HS-27A (cell line): ENCODE results near the gene TOMM5.

ENCODE experiments used
- DNase-seq: peaks from one replicate; pipeline ENCODE4 v3.0.0-alpha.2; 2012; ENCODE audit warnings: low read depth, missing footprints

The TOMM5 gene

DNA sequence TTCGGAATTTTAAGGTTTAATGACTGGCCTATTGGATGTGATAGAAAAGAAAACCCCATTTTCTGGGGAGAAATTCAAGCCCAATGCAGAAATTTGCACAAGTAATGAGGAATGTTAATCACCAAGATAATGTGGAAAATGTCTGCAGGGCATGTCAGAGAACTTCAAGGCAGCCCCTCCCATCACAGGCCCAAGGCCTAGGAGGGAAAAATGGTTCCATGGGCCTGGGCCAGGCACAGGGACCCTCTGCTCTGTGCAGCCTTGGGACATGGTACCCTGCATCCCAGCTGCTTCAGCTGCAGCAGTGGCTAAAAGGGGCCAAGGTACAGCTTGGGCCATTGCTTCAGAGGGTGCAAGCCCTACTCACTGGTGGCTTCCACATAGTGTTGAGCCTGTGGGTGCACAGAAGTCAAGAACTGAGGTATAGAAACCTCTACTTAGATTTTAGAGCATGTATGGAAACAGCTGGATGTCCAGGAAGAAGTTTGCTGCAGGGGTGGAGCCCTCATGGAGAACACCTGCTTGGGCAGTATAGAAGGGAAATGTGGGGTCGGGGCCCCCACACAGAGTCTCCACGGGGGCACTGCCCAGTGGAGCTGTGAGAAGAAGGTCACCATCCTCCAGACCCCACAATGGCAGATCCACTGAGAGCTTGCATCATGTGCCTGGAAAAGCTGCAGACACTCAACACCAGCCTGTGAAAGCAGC, 28.4 kb downstream of the TOMM5 start:
- DNase-seq, result no peak

DNA sequence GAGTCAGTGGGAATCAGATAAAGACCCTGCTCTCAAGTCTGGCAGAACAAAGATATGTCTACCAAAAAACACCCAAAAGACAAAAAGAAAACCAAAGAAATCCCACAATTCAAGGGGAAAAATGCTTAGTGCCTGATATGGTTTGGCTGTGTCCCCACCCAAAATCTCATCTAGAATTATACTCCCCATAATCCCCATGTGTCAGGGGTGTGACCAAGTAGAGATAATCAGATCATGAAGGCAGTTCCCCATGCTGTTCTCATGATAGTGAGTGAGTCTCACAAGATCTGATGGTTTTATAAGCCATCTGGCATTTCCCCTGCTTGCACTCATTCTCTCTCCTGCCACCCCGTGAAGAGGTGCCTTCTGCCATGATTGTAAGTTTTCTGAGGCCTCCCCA, 29.6 kb downstream of the TOMM5 start:
- DNase-seq, result no peak

DNA sequence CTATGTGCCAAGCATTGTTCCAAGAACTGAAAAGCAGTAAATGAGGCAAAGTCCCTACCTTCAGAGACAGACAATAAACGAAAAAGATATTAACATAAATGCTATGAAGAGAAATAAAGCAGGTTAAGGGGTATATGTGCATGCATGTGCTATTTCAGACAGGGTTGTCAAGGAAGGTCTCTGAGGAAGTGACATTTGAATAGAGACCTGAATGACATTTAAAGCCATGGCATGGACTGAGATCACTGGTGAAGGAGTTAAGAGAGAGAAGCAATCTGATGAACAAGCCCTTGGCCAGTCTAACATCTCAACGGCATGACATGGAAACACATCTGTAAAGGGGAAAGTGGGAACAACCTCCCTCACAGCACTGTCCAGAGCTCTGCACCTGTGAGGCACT, 30.7 kb downstream of the TOMM5 start:
- no peak for DNase-seq

DNA sequence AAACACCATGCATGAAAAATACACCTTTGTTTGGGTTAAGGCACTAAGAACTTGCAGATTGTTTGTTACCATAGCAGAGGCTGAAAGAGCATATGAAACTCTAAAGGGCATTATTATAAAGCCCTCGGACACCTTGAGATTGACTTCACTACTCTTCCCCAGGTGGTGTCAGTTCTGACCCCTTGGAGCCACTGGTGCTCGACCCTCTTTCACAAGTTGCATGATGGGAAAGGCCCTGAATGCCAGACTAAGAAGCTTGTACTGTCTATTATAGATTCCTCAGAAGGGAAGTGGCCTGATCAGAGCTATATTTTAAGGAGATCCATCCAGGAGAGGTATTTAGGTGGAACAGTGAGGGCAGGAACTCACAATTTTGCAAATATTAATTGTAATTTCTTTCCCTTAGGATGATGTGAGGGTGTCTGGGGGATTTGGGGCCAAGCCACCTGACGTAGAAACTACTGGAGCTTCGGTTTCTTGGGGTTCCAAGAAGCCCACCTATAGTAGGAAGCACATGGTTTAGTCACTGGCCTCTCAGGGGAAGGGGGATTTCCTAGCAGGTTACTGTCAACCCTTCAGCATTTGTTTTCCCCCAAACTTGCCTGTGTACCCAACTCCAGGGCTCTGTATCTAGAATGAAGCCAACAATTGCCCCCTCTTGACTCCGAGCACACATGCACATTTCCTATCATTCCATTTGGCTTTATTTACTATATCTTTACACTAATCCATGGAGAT, 32.4 kb downstream of the TOMM5 start:
- no peak for DNase-seq

DNA sequence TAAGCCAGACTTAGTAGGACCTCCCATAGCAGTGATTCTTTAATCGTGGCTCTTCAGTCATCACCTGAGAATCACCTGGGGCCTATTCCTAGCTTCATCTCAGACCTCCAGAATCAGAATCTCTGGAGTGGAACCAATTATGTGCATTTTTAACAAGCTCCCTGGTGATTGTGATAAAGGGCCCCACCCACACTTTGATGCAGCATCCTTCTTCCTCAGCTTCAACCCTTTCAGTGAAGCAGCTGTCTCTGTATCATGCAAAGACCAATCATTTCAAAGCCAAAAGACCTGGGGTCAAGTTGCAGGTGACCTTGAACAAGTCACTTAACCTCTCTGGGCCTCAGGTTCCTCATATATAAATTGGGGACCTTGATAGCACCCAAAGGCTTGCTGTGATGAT, 33.3 kb downstream of the TOMM5 start:
- no peak for DNase-seq

DNA sequence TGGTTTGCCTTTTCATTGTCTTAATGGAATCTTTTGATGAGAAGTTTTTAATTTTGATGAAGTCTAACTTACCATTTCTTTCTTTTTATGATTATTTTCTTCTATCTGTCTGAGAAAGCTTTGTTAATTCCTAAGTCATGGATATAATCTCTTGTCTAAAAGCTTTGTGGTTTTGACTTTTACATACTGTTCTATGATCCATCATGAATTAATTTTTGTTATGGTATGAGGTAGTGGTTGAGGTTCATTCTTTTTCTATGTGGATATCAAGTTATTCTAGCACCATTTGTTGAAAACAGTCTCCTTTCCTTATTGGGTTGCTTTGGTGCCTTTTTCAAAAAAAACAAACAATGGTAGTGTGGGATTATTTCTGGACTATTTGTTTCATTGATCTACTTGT, 36.6 kb downstream of the TOMM5 start:
- DNase-seq, result no peak

DNA sequence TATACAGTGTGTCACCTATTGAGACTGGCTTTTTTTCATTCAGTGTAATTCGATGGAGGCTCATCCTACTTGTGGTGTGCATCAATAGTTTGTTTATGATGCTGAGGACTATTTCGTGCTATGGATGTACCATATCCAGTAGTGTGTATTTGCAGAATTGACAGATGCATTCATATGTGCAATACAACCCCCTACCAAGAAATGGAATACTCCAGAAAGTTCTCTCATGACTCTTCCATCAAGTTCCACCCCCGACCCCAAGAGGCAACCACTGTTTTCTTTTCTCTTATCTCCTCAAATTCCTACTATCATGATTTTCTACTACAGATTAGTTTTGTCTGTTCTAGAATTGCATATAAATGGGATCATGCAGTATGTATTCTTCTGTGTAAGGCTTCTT, 38.1 kb downstream of the TOMM5 start:
- no peak for DNase-seq

DNA sequence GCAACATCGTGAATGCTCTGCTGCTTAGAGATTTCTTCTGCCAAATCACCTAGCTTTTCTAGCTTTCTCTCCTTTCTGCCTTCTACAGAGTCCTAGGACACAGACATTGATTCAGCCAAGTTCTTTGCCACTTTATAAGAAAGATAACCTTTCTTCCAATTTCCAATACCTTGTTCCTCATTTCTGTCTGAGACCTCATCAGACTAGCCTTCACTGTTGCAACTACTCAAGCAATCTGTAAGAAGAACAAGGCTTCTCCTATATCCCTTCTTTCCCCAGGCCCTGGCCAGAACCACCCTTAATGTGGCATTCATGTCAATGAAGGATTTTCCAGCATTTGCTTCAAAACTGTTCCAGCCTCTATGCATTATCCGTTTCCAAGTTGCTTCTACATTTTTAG, 40.5 kb downstream of the TOMM5 start:
- DNase-seq, result no peak

DNA sequence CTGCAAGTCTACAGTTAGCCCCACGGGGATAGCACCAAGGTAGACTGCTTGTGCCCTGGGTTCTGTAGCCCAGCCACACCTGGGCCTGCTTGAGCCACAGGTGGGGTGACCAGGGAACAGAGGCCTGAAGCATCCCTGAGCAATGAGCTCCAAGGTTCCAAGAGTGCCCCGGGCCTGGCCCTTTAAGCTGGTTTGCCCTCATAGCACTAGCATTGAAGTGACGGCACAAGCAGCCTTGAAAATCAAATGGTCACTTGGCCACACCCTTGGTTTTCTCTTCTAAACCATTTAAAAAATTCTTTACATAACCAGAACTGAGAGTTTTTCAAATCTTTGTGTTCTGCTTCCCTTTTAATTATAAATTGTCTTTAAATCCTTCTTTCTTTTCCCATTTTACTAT, 40.9 kb downstream of the TOMM5 start:
- no peak for DNase-seq

DNA sequence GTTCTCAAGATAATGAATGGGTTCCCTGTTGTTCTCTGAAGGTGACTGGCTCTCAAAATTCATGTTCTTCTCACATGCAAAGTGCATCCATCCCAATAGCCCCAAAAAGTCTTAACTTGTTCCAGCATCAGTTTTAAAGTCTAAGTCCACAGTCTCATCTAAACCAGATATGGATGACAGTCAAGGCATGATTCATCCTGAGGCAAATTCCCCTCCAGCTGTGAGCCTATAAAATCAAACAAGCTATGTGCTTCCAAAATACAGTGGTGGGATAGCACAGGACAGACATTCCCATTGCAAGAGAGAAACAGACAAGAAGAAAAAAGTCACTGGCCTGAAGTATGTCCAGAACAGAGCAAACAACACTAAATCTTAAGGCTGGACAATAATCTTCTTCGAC, 41.6 kb downstream of the TOMM5 start:
- DNase-seq, result no peak

DNA sequence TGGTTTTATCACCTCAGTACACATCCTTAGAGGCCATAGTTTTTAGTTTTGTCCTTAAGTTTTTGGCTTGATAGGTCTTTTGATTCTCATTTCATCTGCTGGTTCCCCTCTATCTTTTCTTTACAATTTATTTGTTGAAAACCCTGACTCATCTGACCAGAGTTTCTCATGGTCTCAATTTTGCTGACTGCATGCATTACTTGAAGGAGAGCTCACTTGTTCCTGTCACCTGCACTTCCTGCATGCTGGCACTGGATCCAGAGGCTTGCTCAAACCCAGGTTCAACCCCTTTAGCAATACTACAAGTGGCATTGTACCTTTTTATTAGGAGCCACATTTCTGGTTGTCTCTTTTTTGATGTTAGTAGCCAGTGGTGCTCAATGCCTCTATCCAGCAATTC, 42.9 kb downstream of the TOMM5 start:
- no peak for DNase-seq

DNA sequence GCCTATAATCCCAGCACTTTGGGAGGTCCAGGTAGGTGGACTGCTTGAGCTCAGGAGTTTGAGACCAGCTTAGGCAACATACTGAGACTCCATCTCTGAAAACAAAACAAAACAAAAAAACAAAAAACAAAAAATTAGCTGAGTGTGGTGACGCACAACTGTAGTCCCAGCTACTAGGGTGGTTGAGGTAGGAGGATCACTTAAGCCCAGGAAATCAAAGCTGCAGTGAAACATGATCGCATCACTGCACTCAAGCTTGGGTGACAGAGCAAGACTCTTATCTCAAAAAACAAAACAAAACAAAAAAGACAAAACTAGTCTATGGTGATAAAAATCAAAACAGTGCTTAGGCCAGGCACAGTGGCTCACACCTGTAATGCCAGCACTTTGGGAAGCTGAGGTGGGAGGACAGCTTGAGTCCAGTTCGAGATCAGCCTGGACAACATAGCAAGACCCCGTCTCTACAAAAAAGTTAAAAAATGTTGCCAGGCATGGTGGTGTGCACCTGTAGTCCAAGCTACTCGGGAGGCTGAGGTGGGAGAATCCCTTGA, 45.0 kb downstream of the TOMM5 start:
- DNase-seq, result no peak

DNA sequence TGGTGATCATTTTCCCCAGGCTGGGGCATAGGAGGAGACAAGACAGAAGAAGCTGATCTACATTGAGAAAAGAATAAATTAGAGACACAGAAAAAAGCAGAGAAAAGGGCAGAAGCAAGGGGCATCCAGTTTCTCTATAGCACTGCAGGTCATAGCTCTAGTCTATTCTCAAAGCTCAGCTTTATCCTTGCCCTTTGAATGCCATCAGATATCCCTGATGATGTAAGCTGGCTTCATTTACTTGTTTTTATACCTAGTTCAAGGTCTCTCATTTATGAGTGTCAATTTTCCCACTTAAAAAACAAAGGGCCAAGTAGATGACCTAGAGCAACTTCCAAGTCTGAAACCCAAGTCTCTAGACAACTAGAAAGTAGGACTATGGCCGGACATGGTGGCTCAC, 48.9 kb downstream of the TOMM5 start:
- DNase-seq, result no peak

DNA sequence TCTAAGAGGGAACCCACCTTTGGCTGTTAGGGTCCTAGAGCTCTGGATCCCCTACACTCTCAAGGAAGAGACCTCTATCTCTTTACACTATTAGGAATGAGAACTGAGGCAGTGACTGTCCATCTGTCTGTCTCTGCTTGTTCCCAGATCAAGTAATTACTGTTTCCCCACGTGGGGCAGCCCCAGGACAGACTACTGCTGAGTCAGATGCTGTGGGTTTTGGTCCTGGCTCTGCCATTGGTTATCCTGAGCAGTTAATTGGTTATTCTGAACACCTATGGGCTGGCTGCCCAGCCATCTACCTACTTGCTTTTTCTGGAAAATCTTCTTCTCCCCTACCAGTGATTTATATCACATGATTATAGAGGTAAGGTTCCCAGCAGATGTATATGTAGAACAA, 49.5 kb downstream of the TOMM5 start:
- DNase-seq, result no peak

DNA sequence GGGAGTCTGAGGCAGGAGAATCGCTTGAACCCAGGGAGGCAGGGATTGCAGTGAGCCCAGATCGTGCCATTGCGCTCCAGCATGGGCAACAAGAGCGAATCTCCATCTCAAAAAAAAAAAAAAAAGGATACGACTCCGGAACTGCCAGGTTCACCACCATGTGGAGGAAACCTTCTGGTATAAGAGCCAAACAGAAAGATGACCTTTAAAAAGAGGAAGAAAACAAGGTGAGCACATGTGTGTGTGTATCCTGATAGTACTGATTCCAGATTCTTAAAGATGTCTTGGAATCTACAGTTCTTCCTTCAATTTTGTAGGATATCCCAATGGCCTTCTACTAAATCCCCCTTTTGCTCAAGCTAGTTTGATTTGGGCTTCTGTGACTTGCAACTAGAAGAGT, 49.9 kb downstream of the TOMM5 start:
- no peak for DNase-seq

DNA sequence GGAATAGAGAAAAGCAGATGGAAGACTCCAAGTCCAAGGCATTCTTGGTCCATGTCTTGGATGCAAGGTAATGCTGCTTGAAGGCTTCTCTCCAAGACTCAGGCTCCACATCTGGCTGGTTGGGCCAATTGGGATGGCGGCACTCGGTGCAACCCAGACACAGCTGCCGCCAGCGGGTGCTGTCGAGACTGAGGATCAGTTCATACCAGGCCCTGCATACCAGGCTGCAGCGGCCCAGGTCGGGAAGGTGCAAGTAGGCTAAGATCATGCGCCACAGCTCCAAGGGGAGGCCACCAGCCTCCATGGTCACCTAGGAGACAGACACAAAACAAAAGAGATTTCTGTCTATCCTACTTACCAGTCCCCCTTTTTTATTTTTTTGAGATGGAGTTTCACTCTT, 50.9 kb downstream of the TOMM5 start:
- DNase-seq, result no peak

DNA sequence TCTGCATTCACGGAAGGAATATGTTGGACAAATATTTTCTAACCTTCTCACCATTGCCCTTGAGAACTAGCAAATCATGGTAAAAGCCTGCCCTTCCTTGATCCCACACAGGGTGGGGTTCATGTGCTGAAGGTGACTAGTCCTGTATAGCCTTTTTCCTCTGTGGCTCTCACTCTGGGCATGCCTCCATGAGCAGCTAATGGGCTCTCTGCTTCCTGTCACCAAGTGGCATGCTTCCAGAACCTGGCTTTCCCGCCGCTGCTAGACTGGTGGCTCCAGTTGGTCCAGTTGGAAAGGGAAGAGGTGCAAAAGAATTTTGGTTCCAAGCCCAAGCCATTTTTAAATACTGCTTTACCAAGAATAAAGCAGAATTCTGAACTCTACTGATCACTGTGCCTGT, 51.8 kb downstream of the TOMM5 start:
- DNase-seq, result no peak

DNA sequence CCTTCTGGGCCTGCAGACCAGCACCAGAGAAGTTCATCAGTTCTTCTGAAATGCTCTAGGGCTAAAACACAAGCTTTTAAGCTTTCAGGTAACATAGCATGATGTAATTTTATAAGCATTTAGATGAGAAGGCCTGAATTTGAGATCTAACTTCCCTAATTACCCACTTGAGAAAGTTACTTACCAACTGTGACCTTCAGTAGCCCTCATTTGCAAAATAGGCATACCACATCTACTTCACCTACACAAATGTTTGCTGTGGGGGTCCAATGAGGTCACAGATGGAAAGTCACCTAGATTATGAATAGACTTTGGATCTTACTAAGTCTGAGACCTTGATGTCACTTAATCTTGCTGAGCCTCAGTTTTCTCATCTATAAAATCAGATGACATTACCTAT, 52.8 kb downstream of the TOMM5 start:
- no peak for DNase-seq
